DMS114 treated with DMSO at 0.1 percent for 48 hours (cell line): ENCODE data around the gene HDLBP.

Source experiments
- DNase-seq: peaks from one replicate; lab custom pipeline; 2025; ENCODE audit not compliant: unreplicated experiment; lab: John Stamatoyannopoulos, UW

Gene HDLBP

DNA sequence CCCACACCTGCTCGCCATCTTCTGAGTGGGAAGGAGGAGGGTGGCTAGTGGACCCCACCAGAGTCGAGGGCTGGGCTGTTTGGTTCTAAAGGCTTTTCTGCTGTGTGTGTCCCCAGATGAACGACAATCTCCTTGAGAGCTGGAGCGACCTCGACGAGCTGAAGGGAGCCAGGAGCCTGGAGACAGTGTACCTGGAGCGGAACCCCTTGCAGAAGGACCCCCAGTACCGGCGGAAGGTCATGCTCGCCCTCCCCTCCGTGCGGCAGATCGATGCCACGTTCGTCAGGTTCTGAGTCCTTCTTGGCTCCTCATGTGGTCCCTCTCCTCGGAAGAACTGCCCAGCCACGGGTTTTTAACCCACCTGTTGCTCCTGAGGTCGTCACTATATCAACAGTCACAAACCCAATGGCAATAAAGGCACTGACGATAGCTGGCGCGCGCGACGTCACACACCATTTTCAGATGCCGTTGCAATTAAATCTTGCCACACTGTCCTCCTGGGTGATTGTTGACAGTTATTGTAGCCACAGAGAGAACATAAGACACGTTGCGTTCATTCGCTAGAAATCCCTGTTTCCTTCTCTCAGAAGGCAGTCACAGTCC is 132.8 kb downstream of the HDLBP start:
- DNase-seq = no peak

DNA sequence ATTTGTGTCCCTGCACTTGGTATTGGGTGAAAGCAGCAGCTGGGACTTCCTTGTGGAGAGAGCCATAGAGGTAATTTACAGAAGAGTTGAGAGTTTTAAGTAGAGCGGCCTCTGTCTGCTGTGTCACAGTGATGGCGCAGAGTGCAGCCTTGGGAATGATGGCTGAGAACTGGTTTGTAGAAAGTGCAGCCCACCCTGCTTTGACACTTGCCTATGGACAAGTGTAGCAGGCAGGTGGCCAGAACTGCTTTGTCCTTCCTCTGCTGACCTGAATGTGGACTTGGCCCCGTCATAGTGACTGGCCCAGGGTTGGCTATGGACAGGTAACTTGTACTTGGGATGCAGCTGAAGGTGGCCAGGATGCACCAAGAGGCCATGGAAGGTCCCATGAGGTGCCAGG is 133.3 kb downstream of the HDLBP start:
- DNase-seq = no peak

DNA sequence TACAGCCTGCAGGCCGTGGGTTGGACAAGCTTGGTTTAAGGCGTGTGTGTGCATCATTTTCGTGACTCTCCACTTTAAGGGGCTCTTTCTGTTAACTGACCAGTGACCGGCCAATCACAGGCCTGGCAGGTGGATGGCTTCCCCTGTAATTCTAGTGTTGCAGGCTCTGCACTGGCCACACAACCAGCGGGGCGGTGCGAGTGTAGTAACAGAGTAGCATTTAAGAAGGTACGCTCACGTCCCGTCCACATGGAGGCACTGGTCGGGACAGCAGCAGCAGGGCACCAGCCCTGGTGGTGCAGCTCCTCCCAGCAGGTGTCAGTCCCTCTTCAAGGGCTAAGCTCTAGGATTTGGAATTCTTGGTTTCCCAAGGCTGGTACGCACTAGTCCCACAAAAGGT is 135.0 kb downstream of the HDLBP start:
- no peak for DNase-seq

DNA sequence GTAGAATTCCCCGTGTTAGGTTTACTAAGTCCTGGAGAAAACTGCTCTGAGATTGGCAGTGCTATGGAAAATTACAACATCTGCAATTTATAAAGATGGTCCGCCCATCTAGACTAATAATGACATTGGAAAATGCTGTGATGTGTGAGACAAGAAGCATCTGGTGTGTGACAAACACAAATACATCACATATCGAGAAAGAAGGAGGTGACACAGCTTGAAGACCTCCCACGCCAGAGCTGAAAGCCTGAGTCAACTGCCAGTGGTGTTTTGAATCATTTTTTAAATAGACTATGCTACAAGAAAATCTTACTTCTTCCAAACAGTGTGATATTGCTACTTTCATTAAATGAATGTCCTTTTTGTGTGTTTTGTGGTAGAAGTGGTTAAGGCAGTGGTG is 135.6 kb downstream of the HDLBP start:
- DNase-seq = no peak

DNA sequence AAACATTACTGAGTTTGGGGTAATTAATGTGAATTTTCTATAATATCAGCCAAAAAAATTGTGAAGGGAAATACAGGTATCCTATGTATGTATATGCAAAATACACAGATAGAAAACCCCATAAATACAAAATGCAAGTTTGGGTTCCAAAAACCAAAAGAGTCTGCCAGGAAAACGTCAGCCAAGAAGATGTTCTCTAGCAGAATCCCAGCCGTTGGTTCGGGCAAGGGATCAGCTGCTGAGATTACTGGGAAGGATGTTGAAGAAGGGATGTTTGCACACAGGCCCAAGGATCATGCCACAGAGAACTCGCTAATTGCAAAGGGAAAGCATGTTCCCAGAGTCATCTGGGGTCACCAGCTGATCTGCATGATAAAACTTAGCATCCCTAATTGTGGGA is 136.5 kb downstream of the HDLBP start:
- no peak for DNase-seq

DNA sequence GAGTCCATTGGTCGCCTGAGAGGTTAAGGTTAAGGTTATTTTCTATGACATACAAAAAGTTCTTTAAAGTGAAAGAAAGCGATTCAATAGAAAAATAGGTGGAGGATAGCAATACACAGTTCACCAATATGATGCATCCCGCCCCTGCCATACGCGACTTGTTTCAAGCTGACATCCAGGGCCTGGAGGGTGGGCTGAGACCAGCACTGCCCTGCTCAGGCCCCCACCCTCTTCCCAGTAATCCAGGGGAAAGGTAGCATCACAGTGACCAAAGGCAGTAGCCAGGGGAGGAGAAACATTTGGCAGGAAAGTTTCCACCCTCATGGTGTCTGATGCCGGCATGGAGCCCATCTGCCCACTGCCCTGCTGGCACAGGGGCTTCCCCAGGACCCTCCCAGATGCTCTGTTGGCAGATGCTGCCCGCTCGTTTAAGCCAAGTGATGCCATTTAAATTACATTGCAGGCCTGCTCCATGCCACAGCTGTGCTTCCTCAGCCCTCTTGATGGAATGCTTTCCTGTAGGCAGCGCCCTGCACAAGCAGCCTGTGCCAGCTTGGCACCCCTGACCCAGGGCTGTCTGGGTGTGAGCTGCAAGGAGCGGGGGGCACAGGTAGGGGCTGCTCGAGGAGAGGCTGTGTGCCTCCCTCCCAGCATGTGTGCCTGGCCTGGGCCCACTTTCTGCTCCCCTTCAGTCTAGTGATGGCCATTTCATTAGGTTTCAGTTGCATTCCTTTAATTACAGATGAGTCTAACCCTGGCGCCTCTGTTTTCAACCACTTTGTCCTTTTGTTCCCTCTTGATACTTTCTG is 137.7 kb downstream of the HDLBP start:
- DNase-seq = no peak
